CD14-positive monocyte (primary cell): ENCODE results near the gene SNRNP27. TPM values are rescaled to one million over a fixed set of nuclear protein-coding genes. Genes with fewer than 3 reads are reported as not detected.

ENCODE experiments used
- DNase-seq, 3 donors: peaks; one replicate each; pipeline ENCODE4 v3.0.0-alpha.2; 2011 to 2022
- H2AFZ ChIP-seq: 2 replicates; pipeline ENCODE4 v1.6.0; 2012; ENCODE audit warnings: mild to moderate bottlenecking, low read depth, low read length, inconsistent platforms; ENCODE audit not compliant: insufficient read depth, poor library complexity, severe bottlenecking
- H3K27ac ChIP-seq, 2 donors: 1 replicate in 1 of 2; 2 replicates in 1 of 2; pipeline ENCODE4 v1.5.1; 2012 to 2013; ENCODE audit warnings: low read length in 2 of 2, control low read depth in 1 of 2, inconsistent platforms in 1 of 2, low read depth in 1 of 2, mild to moderate bottlenecking in 1 of 2
- H3K27me3 ChIP-seq, 2 donors: one replicate each; pipeline versions ENCODE4 v1.6.0 to v1.6.1; 2011 to 2013; ENCODE audit warnings: low read length in 2 of 2; ENCODE audit not compliant: control insufficient read depth in 2 of 2, insufficient read depth in 2 of 2
- H3K36me3 ChIP-seq, 2 donors: replicated peaks in 1 of 2; 1 replicate in 1 of 2; 2 replicates in 1 of 2; pipeline versions ENCODE4 v1.5.1 to v1.6.1; 2012 to 2013; ENCODE audit warnings: low read length in 2 of 2, control low read depth in 1 of 2, inconsistent platforms in 1 of 2, mild to moderate bottlenecking in 1 of 2; ENCODE audit not compliant: insufficient read depth in 2 of 2, control insufficient read depth in 1 of 2
- H3K4me1 ChIP-seq, 2 donors: 1 replicate in 1 of 2; 2 replicates in 1 of 2; pipeline versions ENCODE4 v1.5.1 to v1.6.1; 2012 to 2013; ENCODE audit warnings: low read length in 2 of 2, control low read depth in 1 of 2, inconsistent platforms in 1 of 2, mild to moderate bottlenecking in 1 of 2, moderate library complexity in 1 of 2; ENCODE audit not compliant: insufficient read depth in 2 of 2, control insufficient read depth in 1 of 2
- H3K4me2 ChIP-seq: replicated peaks from 2 replicates; pipeline ENCODE3; 2012; ENCODE audit warnings: low read length, moderate library complexity, mild to moderate bottlenecking; ENCODE audit not compliant: poor library complexity, severe bottlenecking; ENCODE audit errors: extremely low read depth
- H3K4me3 ChIP-seq, 3 experiments: fragments of 200-600 bp in 1 of 3; sonication (generic) in 1 of 3; replicated peaks in 1 of 3; 1 replicate in 2 of 3; 2 replicates in 1 of 3; pipeline ENCODE4 v1.5.1; 2011 to 2013; ENCODE audit warnings: low read length in 3 of 3, mild to moderate bottlenecking in 3 of 3, control low read depth in 2 of 3, low read depth in 2 of 3, inconsistent platforms in 1 of 3, moderate library complexity in 1 of 3
- H3K79me2 ChIP-seq: 2 replicates; pipeline ENCODE4 v1.6.0; 2012; ENCODE audit warnings: mild to moderate bottlenecking, control low read depth, inconsistent platforms, low read length, moderate library complexity; ENCODE audit not compliant: insufficient read depth
- H3K9ac ChIP-seq: 2 replicates; pipeline ENCODE4 v1.6.0; 2017; ENCODE audit warnings: low read length, mild to moderate bottlenecking; ENCODE audit not compliant: insufficient read depth, poor library complexity, severe bottlenecking
- H3K9me3 ChIP-seq, 2 donors: replicated peaks in 1 of 2; 1 replicate in 1 of 2; 2 replicates in 1 of 2; pipeline versions ENCODE4 v1.5.1 to v1.6.1; 2012 to 2013; ENCODE audit warnings: low read length in 2 of 2, control low read depth in 1 of 2; ENCODE audit not compliant: control insufficient read depth in 1 of 2, insufficient read depth in 1 of 2
- H4K20me1 ChIP-seq: 2 replicates; pipeline ENCODE4 v1.6.0; 2012; ENCODE audit warnings: mild to moderate bottlenecking, low read length, control low read depth, moderate library complexity; ENCODE audit not compliant: insufficient read depth
- H3K27ac Mint-ChIP-seq, 7 donors: one replicate each; pipeline ENCODE4 v1.8.0; 2020; ENCODE audit warnings: mild to moderate bottlenecking in 7 of 7, mixed read lengths in 7 of 7, moderate library complexity in 6 of 7, inconsistent platforms in 2 of 7
- H3K27me3 Mint-ChIP-seq, 3 donors: one replicate each; pipeline ENCODE4 v1.8.0; 2021 to 2022; ENCODE audit warnings: low read depth in 3 of 3, mild to moderate bottlenecking in 3 of 3, mixed read lengths in 3 of 3, moderate library complexity in 3 of 3, inconsistent platforms in 1 of 3
- H3K36me3 Mint-ChIP-seq, 2 donors: one replicate each; pipeline ENCODE4 v1.8.0; 2020; ENCODE audit warnings: mixed read lengths in 2 of 2, inconsistent platforms in 1 of 2, mild to moderate bottlenecking in 1 of 2
- H3K4me1 Mint-ChIP-seq: one replicate; pipeline ENCODE4 v1.8.0; 2020; ENCODE audit warnings: mild to moderate bottlenecking, mixed read lengths
- H3K4me3 Mint-ChIP-seq, 2 donors: one replicate each; pipeline ENCODE4 v1.8.0; 2020; ENCODE audit warnings: mild to moderate bottlenecking in 2 of 2, mixed read lengths in 2 of 2, moderate library complexity in 1 of 2
- H3K9me3 Mint-ChIP-seq, 7 donors: one replicate each; pipeline ENCODE4 v1.8.0; 2020 to 2022; ENCODE audit warnings: mixed read lengths in 7 of 7, mild to moderate bottlenecking in 6 of 7, moderate library complexity in 6 of 7, inconsistent platforms in 2 of 7
- WGBS: methylation state at CpG from one replicate; pipeline ENCODE4 v1.1.5; 2013; ENCODE audit warnings: missing lambda C conversion rate; ENCODE audit not compliant: insufficient coverage; 5-methylcytosine and 5-hydroxymethylcytosine counted together
- intact Hi-C, 2 donors: fragments of 100-400 bp; cut with micrococcal nuclease; formaldehyde crosslinking; loops; one replicate each; pipeline versions ENCODE4 v1.15.0 to v1.15.1; 2023
- polyA plus RNA-seq, 3 donors: library from polyadenylated mRNA; depleted of rRNA in 1 of 3; unstranded in 2 of 3; stranded (reverse) in 1 of 3; fragments of 300-500 nt in 2 of 3; fragments of >200 nt in 1 of 3; fragmentation: Illumina TruSeq in 2 of 3; gene quantifications; 1 replicate in 2 of 3; 2 replicates in 1 of 3; pipeline ENCODE4 v1.2.3, GENCODE V29; 2012 to 2021
- TF ChIP-seq, protein P1 (sequence below): fragments of 200-600 bp; IDR thresholded peaks from one replicate; pipeline ENCODE4 v1.8.0; 2022; ENCODE audit warnings: antibody characterized with exemption, mild to moderate bottlenecking

SNRNP27 gene
- polyA plus RNA-seq, 3 donors = 15.6 to 54.8 (median 47.4) TPM

DNA sequence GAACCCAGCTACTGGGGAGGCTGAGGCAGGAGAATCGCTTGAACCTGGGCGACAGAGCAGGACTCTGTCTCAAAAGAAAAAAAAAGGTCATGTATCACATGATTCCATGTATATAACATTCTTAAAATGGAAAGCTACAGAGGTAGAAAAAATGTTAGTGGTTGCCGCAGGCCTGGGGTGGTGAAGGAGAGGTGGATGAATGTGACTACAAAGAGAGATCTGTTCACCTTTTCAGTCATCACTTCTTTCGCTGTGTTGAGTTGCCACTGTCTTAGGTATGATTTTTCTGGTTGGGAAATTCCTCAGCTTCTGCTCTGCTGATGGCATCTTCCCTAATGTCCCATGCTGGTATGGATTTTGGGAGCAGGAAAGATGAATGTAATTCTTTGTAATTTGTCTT is 5.3 kb upstream of the SNRNP27 start:
- no peaks in the 10 kb centered on the region for H3K9me3 Mint-ChIP-seq
- TF ChIP-seq, protein P1, sequence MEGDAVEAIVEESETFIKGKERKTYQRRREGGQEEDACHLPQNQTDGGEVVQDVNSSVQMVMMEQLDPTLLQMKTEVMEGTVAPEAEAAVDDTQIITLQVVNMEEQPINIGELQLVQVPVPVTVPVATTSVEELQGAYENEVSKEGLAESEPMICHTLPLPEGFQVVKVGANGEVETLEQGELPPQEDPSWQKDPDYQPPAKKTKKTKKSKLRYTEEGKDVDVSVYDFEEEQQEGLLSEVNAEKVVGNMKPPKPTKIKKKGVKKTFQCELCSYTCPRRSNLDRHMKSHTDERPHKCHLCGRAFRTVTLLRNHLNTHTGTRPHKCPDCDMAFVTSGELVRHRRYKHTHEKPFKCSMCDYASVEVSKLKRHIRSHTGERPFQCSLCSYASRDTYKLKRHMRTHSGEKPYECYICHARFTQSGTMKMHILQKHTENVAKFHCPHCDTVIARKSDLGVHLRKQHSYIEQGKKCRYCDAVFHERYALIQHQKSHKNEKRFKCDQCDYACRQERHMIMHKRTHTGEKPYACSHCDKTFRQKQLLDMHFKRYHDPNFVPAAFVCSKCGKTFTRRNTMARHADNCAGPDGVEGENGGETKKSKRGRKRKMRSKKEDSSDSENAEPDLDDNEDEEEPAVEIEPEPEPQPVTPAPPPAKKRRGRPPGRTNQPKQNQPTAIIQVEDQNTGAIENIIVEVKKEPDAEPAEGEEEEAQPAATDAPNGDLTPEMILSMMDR = no peak
- Histone ChIP-seq H3K4me1 (no peaks in the 10 kb centered on the region), H3K4me3 (no peak overlapping the region), H3K36me3 (no peaks in the 10 kb centered on the region), H3K9ac (no peak overlapping the region), H3K27me3 (no peaks in the 10 kb centered on the region), H3K79me2 (no peaks in the 10 kb centered on the region), H3K4me2 (no peak overlapping the region), H3K27ac (no peak overlapping the region), H2AFZ (no peak overlapping the region), H3K9me3 (no peaks in the 10 kb centered on the region), H4K20me1 (no peaks in the 10 kb centered on the region)
- WGBS = 88% methylated on average over 1 of the region's 4 CpGs
- intact Hi-C loops = no loop called here
- no peaks in the 10 kb centered on the region for H3K36me3 Mint-ChIP-seq
- no peak overlapping the region for H3K27ac Mint-ChIP-seq
- peaks cover 0 to 2% (median 0%) of the 10 kb centered on the region in 3 donors for H3K27me3 Mint-ChIP-seq
- H3K4me3 Mint-ChIP-seq = no peak overlapping the region
- DNase-seq = no peak
- peaks cover 4% of the 10 kb centered on the region for H3K4me1 Mint-ChIP-seq

DNA sequence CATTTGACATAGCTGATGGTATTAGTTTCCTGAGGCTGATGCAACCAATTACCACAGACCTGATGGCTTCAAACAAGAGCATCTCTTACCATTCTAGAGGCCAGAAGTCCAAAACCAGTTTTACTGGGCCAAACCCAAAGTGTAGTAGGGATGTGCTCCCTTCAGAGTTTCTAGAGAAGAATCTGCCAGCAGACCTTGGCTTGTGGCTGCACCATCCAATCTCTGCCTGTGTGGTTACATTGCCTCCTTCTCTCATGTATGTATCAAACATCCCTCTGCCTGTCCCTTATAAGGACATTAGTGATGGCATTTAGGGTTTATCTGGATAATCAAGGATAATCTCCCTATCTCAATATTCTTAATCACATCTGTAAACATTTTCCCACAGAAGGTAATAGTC is 4.5 kb upstream of the SNRNP27 start:
- no peak overlapping the region for H3K27ac ChIP-seq
- no peak overlapping the region for H3K4me3 ChIP-seq
- TF ChIP-seq, protein P1 = no peak
- Mint-ChIP-seq H3K27me3 (peaks cover 0 to 2% (median 0%) of the 10 kb centered on the region in 3 donors), H3K27ac (no peak overlapping the region), H3K9me3 (no peaks in the 10 kb centered on the region), H3K4me1 (peaks cover 5% of the 10 kb centered on the region), H3K4me3 (no peak overlapping the region), H3K36me3 (no peaks in the 10 kb centered on the region)
- H3K79me2 ChIP-seq = peaks cover 7% of the 10 kb centered on the region
- H3K36me3 ChIP-seq = no peaks in the 10 kb centered on the region
- H3K4me1 ChIP-seq = peaks cover under 1 to 2% of the 10 kb centered on the region in 2 donors
- DNase-seq = no peak
- no peak overlapping the region for H3K4me2 ChIP-seq
- no peaks in the 10 kb centered on the region for H4K20me1 ChIP-seq
- H3K9me3 ChIP-seq = no peaks in the 10 kb centered on the region
- no peak overlapping the region for H3K9ac ChIP-seq
- no peaks in the 10 kb centered on the region for H3K27me3 ChIP-seq
- no peak overlapping the region for H2AFZ ChIP-seq
- intact Hi-C loops = no loop called here
